Kidney tubule cell (primary cell): ENCODE results near the gene NLRP5.
A peak's percentile ranks its signal among the peaks of the same experiment; 100 is the strongest.
"Not testable (repeated sequence)": the region's sequence is repeated elsewhere in the genome, so short reads cannot be mapped to it uniquely, and the experiment has no call there.

Source experiments
- DNase-seq: peaks from one replicate; pipeline ENCODE4 v3.0.0-alpha.2; 2018; ENCODE audit warnings: low spot score

Gene NLRP5

GRCh38 chr19:56098731-56099568, 112.4 kb downstream of the NLRP5 start:
- DNase-seq = no peak

- DNase-seq = no peak
Observed at GRCh38 chr19:56099638-56100539, 113.3 kb downstream of the NLRP5 start.

- DNase-seq = no peak
Observed at GRCh38 chr19:56101095-56101494, 114.5 kb downstream of the NLRP5 start.

GRCh38 chr19:56101746-56102535, 115.4 kb downstream of the NLRP5 start:
- no peak for DNase-seq

- no peak for DNase-seq
Observed at GRCh38 chr19:56103027-56103614, 116.5 kb downstream of the NLRP5 start.

- DNase-seq = no peak
Observed at GRCh38 chr19:56104423-56104822, 117.8 kb downstream of the NLRP5 start.

- peak; percentile 77 for DNase-seq
Observed at GRCh38 chr19:56105090-56105701, 118.6 kb downstream of the NLRP5 start.

- not testable (repeated sequence) for DNase-seq
Observed at GRCh38 chr19:56105831-56106396, 119.3 kb downstream of the NLRP5 start.

GRCh38 chr19:56106397-56106849, 119.8 kb downstream of the NLRP5 start:
- no peak for DNase-seq

- no peak for DNase-seq
Observed at GRCh38 chr19:56106993-56107392, 120.4 kb downstream of the NLRP5 start.

- no peak for DNase-seq
Observed at GRCh38 chr19:56107626-56108351, 121.2 kb downstream of the NLRP5 start.

- no peak for DNase-seq
Observed at GRCh38 chr19:56108447-56109195, 122.0 kb downstream of the NLRP5 start.

GRCh38 chr19:56109226-56109625, 122.7 kb downstream of the NLRP5 start:
- DNase-seq = no peak

GRCh38 chr19:56110515-56111448, 124.2 kb downstream of the NLRP5 start:
- DNase-seq = peak; percentile 84
